GM12878 (cell line): Measurements from ENCODE around the gene IFNG-AS1. TPM values are rescaled to one million over a fixed set of nuclear protein-coding genes. Genes with fewer than 3 reads are reported as not detected.

ENCODE experiments used
- ATAC-seq: fragments of 200-7000 bp; cut with Tn5 transposase; 3 replicates; pipeline ENCODE4 v1.9.1; 2020; ENCODE audit warnings: mild to moderate bottlenecking, moderate library complexity
- BruUV-seq: library from RNA; stranded (reverse); fragments of 400-500 nt; replicated peaks from 2 replicates; lab custom pipeline; 2021; lab: Mats Ljungman, UMichigan
- CTCF ChIA-PET: fragments of 300-600 bp; sonication (Branson Sonifier 250); formaldehyde crosslinking; extraction: SDS; loops from one replicate; lab custom pipeline; 2021; ENCODE audit warnings: inconsistent platforms; lab: Yijun Ruan, JAX
- POLR2A ChIA-PET: fragments of 350-600 bp; formaldehyde crosslinking; extraction: SDS; loops from one replicate; lab custom pipeline; 2021; ENCODE audit warnings: inconsistent platforms; lab: Charles Lee
- RAD21 ChIA-PET: fragments of 300-600 bp; sonication (Branson Sonifier 250); formaldehyde crosslinking; loops from one replicate; lab custom pipeline; 2023; ENCODE audit warnings: antibody characterized with exemption; ENCODE audit not compliant: unreplicated experiment; lab: Charles Lee
- SMC1A ChIA-PET: fragments of 300-600 bp; sonication (Branson Sonifier 250); formaldehyde crosslinking; loops from one replicate; lab custom pipeline; 2023; ENCODE audit not compliant: unreplicated experiment, uncharacterized antibody; lab: Charles Lee
- DNase-seq: peaks from one replicate; pipeline ENCODE4 v3.0.0-alpha.2; 2011; ENCODE audit warnings: low read depth, low spot score
- FAIRE-seq: peaks from 3 replicates; lab custom pipeline; 2011; peaks lifted over from hg19 to GRCh38; lab: Jason Lieb, UNC
- H2AFZ ChIP-seq: 2 replicates; pipeline ENCODE4 v1.6.0; 2011; ENCODE audit warnings: low read depth, low read length, control low read depth; ENCODE audit not compliant: control insufficient read depth
- H3K27ac ChIP-seq: 2 replicates; pipeline ENCODE4 v1.5.1; 2011; ENCODE audit warnings: control low read depth; ENCODE audit not compliant: control insufficient read depth, insufficient read depth
- H3K27me3 ChIP-seq, 2 experiments: replicated peaks in 1 of 2; 2 replicates each; pipeline versions ENCODE4 v1.6.0 to v1.6.1; 2011; ENCODE audit warnings: low read length in 1 of 2; ENCODE audit not compliant: control insufficient read depth in 2 of 2, insufficient read depth in 2 of 2
- H3K36me3 ChIP-seq, 2 experiments: 2 replicates each; pipeline ENCODE4 v1.5.1; 2011; ENCODE audit warnings: low read length in 1 of 2; ENCODE audit not compliant: control insufficient read depth in 2 of 2, insufficient read depth in 2 of 2
- H3K4me1 ChIP-seq: 2 replicates; pipeline ENCODE4 v1.6.1; 2011; ENCODE audit warnings: mild to moderate bottlenecking, low read length, moderate library complexity, mixed read lengths; ENCODE audit not compliant: control insufficient read depth, insufficient read depth
- H3K4me2 ChIP-seq: 2 replicates; pipeline ENCODE4 v1.6.0; 2011; ENCODE audit warnings: control low read depth; ENCODE audit not compliant: control insufficient read depth, insufficient read depth
- H3K4me3 ChIP-seq: fragments of 200-600 bp; sonication (generic); 2 replicates; pipeline ENCODE4 v1.5.1; 2016
- H3K79me2 ChIP-seq: 2 replicates; pipeline ENCODE4 v1.6.0; 2011; ENCODE audit warnings: low read length; ENCODE audit not compliant: control insufficient read depth, insufficient read depth
- H3K9ac ChIP-seq: 2 replicates; pipeline ENCODE4 v1.8.0; 2011; ENCODE audit warnings: low read length, control low read depth, mixed read lengths; ENCODE audit not compliant: control insufficient read depth, insufficient read depth
- H3K9me3 ChIP-seq: replicated peaks from 3 replicates; pipeline ENCODE4 v1.5.1; 2011; ENCODE audit warnings: mild to moderate bottlenecking, low read length; ENCODE audit not compliant: control insufficient read depth, insufficient read depth
- H4K20me1 ChIP-seq: 2 replicates; pipeline ENCODE4 v1.6.0; 2011; ENCODE audit not compliant: control insufficient read depth, insufficient read depth
- CREB1 ChIP-seq: IDR thresholded peaks from 2 replicates; pipeline ENCODE4 v1.6.1; 2012; ENCODE audit warnings: low read depth, mild to moderate bottlenecking, inconsistent platforms
- MEF2B ChIP-seq: fragments of 450-650 bp; IDR thresholded peaks from 2 replicates; pipeline ENCODE4 v1.6.1; 2018; ENCODE audit warnings: mild to moderate bottlenecking, moderate library complexity; ENCODE audit not compliant: partially characterized antibody, poor library complexity, severe bottlenecking
- NFIC ChIP-seq: IDR thresholded peaks from 2 replicates; pipeline ENCODE4 v1.6.1; 2012; ENCODE audit warnings: low read depth, mild to moderate bottlenecking, inconsistent platforms, low read length, moderate library complexity
- PAX5 ChIP-seq: IDR thresholded peaks from 2 replicates; pipeline ENCODE4 v1.6.1; 2011; ENCODE audit warnings: low read depth, low read length, borderline replicate concordance
- TAF1 ChIP-seq: IDR thresholded peaks from 2 replicates; pipeline ENCODE4 v1.6.1; 2011; ENCODE audit warnings: mild to moderate bottlenecking, low read depth, low read length, borderline replicate concordance
- YY1 ChIP-seq: IDR thresholded peaks from 2 replicates; pipeline ENCODE4 v1.6.1; 2011; ENCODE audit warnings: low read depth, mild to moderate bottlenecking, low read length
- ZSCAN29 ChIP-seq: fragments of 450-650 bp; IDR thresholded peaks from 2 replicates; pipeline ENCODE4 v1.6.1; 2017; ENCODE audit warnings: mild to moderate bottlenecking, moderate library complexity
- WGBS: methylation state at CpG from one replicate; pipeline ENCODE4 v1.1.6; 2016; ENCODE audit warnings: low lambda C conversion rate; ENCODE audit not compliant: insufficient replicate concordance, insufficient coverage; ENCODE audit errors: missing lambda C conversion rate; 5-methylcytosine and 5-hydroxymethylcytosine counted together
- in situ Hi-C: fragments of 300-500 bp; cut with MboI; formaldehyde crosslinking; loops from 9 replicates; pipeline ENCODE4 v1.14.3; 2018; ENCODE audit warnings: mixed read lengths
- intact Hi-C: fragments of 100-400 bp; cut with micrococcal nuclease; formaldehyde crosslinking; loops from one replicate; pipeline ENCODE4 v1.14.2; 2022; ENCODE audit not compliant: unreplicated experiment
- polyA plus RNA-seq, 11 experiments: library from polyadenylated mRNA; depleted of rRNA in 4 of 11; unstranded in 6 of 11; stranded (reverse) in 5 of 11; fragments of >200 nt; fragmentation: Nextera tagmentation in 4 of 11; fragmentation: Illumina TruSeq in 1 of 11; extraction: Ambion mirVana in 4 of 11; extraction: Trizol in 1 of 11; gene quantifications; 1 replicate in 1 of 11; 2 replicates in 10 of 11; pipeline versions ENCODE4 v1.2.1 to v1.2.3, GENCODE V29; 2011 to 2016; ENCODE audit warnings: inconsistent platforms in 2 of 11, missing spikeins in 2 of 11, low read depth in 1 of 11
- total RNA-seq, 4 experiments: library from RNA; depleted of rRNA in 3 of 4; stranded (reverse); fragments of >200 nt in 3 of 4; fragmentation: Illumina TruSeq in 1 of 4; extraction: Trizol in 1 of 4; gene quantifications; 2 replicates each; pipeline versions ENCODE4 v1.2.1 to v1.2.3, GENCODE V29; 2013 to 2021

The IFNG-AS1 gene
- total and polyA plus RNA-seq, 10 of the 15 experiments (the other 5 are each of a cell fraction or from before 2014, with no cell fraction given): 0.40 to 1.9 (median 1.3) TPM

DNA sequence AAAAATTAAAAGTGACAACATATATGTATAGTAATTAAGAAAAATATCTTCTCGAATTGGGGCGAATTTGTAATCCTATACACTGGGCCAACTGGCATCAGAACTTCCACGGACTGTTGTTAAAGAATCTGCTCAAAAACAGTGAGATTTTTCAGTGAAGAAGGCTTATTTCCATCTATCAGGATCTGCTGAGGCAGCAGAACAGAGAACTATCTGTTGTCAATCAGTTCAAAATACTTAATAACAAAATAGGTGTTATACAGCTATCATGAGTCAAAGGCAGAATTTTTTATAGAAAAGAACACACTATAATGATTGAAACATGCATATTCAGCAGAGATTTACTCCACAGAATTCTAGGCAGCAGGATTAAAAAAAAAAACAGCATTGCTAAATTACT lies 41.9 kb downstream of the IFNG-AS1 start:
- in situ Hi-C loops (no loop called here), intact Hi-C loops (no loop called here)
- DNase-seq: no peak
- WGBS: 99% methylated on average over 3 of the region's 3 CpGs
- Histone ChIP-seq H4K20me1 (no peaks in the 10 kb centered on the region; the same call in 1 of the 2 replicates), H3K27me3 (no peaks in the 10 kb centered on the region), H3K4me1 (no peaks in the 10 kb centered on the region; the same call in 1 of the 2 replicates), H3K9me3 (no peaks in the 10 kb centered on the region; the same call in 2 of the 3 replicates), H3K36me3 (no peaks in the 10 kb centered on the region), H2AFZ (no peak overlapping the region), H3K27ac (no peak overlapping the region), H3K9ac (no peak overlapping the region), H3K4me2 (no peak overlapping the region), H3K79me2 (no peaks in the 10 kb centered on the region), H3K4me3 (no peak overlapping the region)
- BruUV-seq: no TSS peak
- TF ChIP-seq PAX5 (no peak), ZSCAN29 (no peak), NFIC (no peak), YY1 (no peak), TAF1 (no peak), MEF2B (no peak), CREB1 (no peak)
- RAD21 ChIA-PET: no interaction called here
- CTCF ChIA-PET: interaction anchor here (0.8 to 2.3 kb wide), 4 partner anchors 9 to 19 kb away, joined by 3 to 11 read pairs (median 7); no protein-coding TSS in a partner anchor
- POLR2A ChIA-PET: no interaction called here
- no peak for FAIRE-seq
- SMC1A ChIA-PET: interaction anchor here (1.0 to 1.2 kb wide), 4 partner anchors 10 to 128 kb away, joined by 3 read pairs; partner anchors contain the start of gene IFNG-AS1
- ATAC-seq: no peak
